ENCODE data around the gene FHIT.

DNA sequence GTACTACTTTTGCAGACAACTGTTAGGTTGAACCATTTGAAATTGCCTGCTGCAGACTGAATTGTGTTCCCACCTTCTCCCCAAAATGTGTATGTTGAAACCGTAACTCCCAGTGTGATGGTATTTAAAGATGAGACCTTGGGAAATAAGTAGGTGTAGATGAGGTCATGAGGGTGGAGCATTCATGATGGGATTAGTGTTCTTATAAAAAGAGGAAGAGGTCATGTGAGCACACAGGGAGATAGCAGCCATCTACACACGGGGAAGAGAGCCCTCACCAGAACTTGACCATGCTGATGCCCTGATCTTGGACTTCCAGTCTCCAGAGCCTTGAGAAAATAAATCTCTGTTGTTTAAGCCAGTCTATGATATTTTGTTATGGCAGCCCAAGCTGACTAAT is 17.4 kb upstream of the FHIT start:
- TF ChIP-seq CTCF (IDR thresholded peaks at IDR 0.05) (no peak), POLR2A (IDR thresholded peaks at IDR 0.05) (no peak), EP300 (IDR thresholded peaks at IDR 0.05) (no peak)
